ENCODE data around the gene TXN.

Gene TXN

DNA sequence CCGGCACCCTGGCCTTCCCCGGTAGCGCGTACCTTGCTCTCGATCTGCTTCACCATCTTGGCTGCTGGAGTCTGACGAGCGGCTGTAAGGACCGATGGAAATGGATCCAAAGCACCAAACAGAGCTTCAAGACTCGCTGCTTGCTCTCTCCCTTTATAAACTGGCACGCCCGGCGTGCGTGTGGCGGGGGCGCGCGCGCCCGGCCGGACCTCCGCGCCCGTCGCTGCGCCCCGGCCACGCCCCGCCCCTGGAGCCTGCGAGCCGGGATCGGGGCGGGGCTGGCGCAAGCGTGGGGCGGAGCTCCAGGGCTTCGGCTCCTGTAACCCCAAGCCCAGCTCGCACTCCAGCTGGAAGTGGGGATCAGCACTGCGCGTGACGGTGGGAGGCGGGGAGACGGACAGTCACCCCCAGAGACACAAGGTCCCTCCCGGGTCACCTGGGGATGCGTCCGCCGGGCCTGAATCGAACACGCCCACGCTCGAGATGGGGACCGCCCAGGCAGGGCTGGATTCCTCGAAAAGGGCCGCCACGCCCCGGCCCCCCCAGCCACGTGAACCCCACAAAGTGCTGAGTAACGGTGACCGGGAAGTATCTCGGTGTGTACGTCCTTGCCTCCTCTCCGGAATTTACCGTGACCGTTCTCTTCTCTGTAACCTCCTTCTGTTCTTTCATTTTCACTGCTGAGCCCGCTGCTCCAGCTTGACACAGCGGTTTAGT lies at the start of gene TXN:
TXN (minus strand) TSS at position 128 of the 717 bp plus-strand sequence; CDS start at position 56, 72 bp downstream.
- peak; percentile 96 for DNase-seq (ENCODE audit: low read depth, low spot score)

DNA sequence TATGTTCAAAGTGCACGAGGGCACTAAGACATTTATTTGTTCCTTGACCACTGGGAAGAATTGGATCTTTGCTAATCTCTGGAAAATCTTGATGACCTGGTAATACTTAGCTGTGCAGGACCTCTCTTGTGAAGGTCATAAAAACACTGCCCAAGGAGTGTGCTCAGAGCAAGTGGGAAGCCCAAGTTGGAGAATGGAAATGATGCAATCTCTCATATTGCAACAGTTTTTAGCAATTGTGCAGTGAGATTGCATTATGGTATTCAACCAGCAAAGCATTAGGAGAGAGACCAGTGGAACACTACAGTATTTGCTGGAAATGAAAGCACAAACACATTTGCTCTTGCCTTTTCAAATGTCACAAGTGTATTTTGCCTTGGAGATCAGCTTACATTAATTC lies 46.8 kb upstream of the TXN start:
- DNase-seq (ENCODE audit: low read depth, low spot score), result no peak

GRCh38 chr9:110298043-110298605 lies 41.8 kb upstream of the TXN start:
- no peak for DNase-seq (ENCODE audit: low read depth, low spot score)

- no peak for DNase-seq (ENCODE audit: low read depth, low spot score)
These were observed 36.9 kb upstream of the TXN start for GRCh38 chr9:110293248-110293647.

- DNase-seq (ENCODE audit: low read depth, low spot score), result no peak
These were observed 35.7 kb upstream of the TXN start for GRCh38 chr9:110291921-110292557.

DNA sequence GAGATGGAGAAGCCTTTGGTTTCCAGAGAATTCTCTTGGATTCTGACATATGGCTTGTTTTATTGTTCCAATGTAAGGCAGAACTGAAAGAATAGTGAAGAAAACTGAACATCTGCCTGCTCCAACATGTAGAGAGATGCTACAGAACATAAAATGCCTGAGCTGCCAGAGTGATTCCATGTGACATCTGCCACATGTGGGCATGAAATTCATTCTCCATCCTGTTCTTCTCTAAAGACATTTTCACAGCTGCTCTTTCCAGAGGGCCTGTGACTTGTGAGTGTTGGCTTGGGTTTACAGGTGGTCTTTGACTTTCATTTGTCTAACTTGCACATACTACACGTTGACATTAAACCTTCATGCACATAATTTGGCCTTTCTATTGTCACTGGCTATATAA lies 33.7 kb upstream of the TXN start:
- DNase-seq (ENCODE audit: low read depth, low spot score), result no peak

GRCh38 chr9:110288503-110288902 lies 32.2 kb upstream of the TXN start:
- no peak for DNase-seq (ENCODE audit: low read depth, low spot score)

GRCh38 chr9:110287289-110287680 lies 31.0 kb upstream of the TXN start:
- DNase-seq (ENCODE audit: low read depth, low spot score), result no peak

GRCh38 chr9:110284211-110284844 lies 28.0 kb upstream of the TXN start:
- no peak for DNase-seq (ENCODE audit: low read depth, low spot score)

DNA sequence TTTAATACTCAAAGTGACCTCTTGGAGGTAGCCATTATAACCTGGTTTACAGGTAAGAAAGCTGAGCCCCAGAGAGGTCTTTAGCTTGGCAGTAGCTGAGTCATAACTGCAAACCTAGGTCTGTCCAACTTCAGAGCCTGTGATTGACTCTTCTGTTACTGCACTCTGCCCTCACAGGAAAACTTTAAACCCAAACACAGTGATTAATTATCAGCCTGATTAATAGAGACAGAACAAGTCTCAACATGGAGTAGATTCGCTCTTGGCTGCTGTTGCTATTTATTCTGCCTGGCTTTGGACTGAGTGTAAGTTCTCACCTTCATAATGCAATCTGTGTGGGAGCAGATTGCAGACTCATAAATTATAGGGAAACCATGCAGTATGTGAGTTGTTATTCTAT lies 27.4 kb upstream of the TXN start:
- DNase-seq (ENCODE audit: low read depth, low spot score), result no peak

DNA sequence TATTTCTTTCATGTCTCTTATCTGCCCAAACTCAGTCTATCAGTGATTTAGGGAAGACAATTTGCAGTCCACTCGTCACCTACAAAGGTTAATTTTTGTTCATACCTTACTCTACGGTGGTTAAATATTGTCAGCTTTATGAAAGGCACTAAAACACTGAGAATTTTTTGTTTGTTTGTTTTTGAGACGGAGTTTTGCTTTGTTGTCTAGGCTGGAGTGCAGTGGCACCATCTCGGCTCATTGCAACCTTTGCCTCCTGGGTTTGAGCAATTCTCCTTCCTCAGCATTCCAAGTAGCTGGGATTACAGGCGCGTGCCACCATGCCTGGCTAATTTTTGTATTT lies 26.4 kb upstream of the TXN start:
- no peak for DNase-seq (ENCODE audit: low read depth, low spot score)

- DNase-seq (ENCODE audit: low read depth, low spot score), result peak; percentile 73
These were observed 25.9 kb upstream of the TXN start for GRCh38 chr9:110282018-110282738.

- no peak for DNase-seq (ENCODE audit: low read depth, low spot score)
These were observed 21.9 kb upstream of the TXN start for GRCh38 chr9:110278080-110278707.

DNA sequence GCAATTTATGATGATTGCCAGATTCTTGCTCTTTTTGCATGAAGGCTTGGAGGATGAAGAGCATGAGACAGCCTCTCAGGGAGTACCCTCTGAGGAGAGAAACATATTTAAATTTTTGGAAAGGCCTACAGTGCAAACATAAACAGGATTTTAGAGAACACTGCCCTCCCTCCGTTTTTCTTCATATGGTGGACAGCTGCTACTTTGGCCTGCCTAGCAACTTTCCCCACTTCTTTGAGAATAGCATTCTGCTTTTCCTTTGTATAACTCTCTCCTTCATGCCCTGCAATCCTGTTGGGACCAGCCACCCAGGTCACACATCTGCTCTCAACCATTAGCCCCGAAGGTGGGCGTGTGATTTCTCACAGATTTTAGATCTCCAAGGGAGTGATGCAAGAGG lies 20.5 kb upstream of the TXN start:
- no peak for DNase-seq (ENCODE audit: low read depth, low spot score)

- DNase-seq (ENCODE audit: low read depth, low spot score), result no peak
These were observed 14.1 kb upstream of the TXN start for GRCh38 chr9:110270211-110270995.

GRCh38 chr9:110266795-110267194 lies 10.5 kb upstream of the TXN start:
- no peak for DNase-seq (ENCODE audit: low read depth, low spot score)

DNA sequence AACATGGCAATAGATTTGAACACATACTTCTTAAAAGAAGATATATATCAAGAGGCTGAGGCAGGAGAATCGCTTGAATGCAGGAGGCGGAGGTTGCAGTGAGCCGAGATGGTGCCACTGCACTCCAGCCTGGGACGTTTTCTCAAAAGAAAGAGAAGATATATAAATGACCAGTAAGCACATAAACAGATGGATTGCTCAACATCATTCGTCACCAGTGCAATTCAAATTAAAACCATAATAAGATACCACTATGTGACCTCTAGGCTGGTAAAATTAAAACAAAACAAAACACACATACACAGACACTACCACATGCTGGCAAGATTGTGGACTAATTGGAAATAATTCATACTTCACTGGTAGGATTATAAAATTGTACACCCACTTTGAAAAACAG lies 5.3 kb upstream of the TXN start:
- no peak for DNase-seq (ENCODE audit: low read depth, low spot score)

DNA sequence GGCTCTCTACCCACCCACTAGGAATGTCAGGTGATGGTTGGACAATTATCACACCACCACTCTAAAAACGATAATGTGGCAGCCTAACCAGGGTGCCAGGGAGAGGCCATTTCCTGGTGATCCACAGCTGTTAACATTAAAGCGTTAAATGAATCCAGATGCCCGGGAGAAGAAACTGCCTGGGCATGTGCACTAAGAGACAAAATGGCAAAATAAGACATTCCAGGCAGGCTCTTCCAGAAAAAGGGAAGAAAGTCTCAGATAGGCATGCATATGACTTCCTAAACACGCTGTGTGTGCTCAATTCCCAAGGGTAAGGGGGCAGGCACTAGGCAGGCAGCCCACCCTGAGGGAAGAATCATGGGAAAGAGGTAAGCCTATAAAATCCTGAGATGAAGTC lies 4.6 kb upstream of the TXN start:
- no peak for DNase-seq (ENCODE audit: low read depth, low spot score)

GRCh38 chr9:110259566-110259965 lies 3.3 kb upstream of the TXN start:
- no peak for DNase-seq (ENCODE audit: low read depth, low spot score)

- no peak for DNase-seq (ENCODE audit: low read depth, low spot score)
These were observed 2.4 kb upstream of the TXN start for GRCh38 chr9:110258690-110259091.

DNA sequence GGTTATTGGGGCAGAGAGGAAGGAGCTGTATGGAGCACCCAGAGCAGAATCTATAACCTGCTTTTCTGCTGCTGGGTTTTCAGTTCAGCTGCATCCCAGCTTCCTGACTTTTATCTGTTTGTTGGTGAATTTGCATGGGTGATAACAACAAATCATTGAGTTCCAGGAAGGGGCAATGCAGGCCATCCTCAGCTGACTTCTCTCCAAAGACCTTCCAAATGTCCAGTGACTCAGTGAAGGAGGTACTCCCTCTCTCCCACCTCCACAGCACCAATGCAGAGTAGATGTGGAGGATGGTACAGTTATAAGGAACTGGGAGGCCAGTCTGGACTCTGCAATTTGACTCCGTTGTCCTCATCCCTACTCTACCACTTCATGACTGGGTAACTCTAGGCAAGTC lies 1.6 kb upstream of the TXN start:
- no peak for DNase-seq (ENCODE audit: low read depth, low spot score)

All from astrocyte of the hippocampus (primary cell).